HG03521 (cell line): Measurements from ENCODE around the gene RPTOR.
"Not testable (repeated sequence)": the region's sequence is repeated elsewhere in the genome, so short reads cannot be mapped to it uniquely, and the experiment has no call there.

Source experiments
- ATAC-seq: cut with Tn5 transposase; IDR thresholded peaks from one replicate; pipeline ENCODE4 v1.9.1; 2021; ENCODE audit warnings: mild to moderate bottlenecking, moderate library complexity; ENCODE audit not compliant: unreplicated experiment

The RPTOR gene

GRCh38 chr17:80737106-80738019 is 192.7 kb downstream of the RPTOR start:
- ATAC-seq, result no peak

- ATAC-seq, result no peak
Observed at GRCh38 chr17:80738020-80738808, 193.6 kb downstream of the RPTOR start.

- ATAC-seq, result no peak
Observed at GRCh38 chr17:80738987-80739730, 194.5 kb downstream of the RPTOR start.

- ATAC-seq, result no peak
Observed at GRCh38 chr17:80740141-80740540, 195.5 kb downstream of the RPTOR start.

GRCh38 chr17:80742091-80742490 is 197.5 kb downstream of the RPTOR start:
- no peak for ATAC-seq

- ATAC-seq, result no peak
Observed at GRCh38 chr17:80742581-80743180, 198.0 kb downstream of the RPTOR start.

GRCh38 chr17:80743181-80743771 is 198.6 kb downstream of the RPTOR start:
- ATAC-seq, result no peak

- ATAC-seq, result not testable (repeated sequence)
Observed at GRCh38 chr17:80743973-80744372, 199.3 kb downstream of the RPTOR start.

- ATAC-seq, result not testable (repeated sequence)
Observed at GRCh38 chr17:80744725-80745124, 200.1 kb downstream of the RPTOR start.

GRCh38 chr17:80745183-80745582 is 200.5 kb downstream of the RPTOR start:
- ATAC-seq, result no peak

GRCh38 chr17:80746262-80746935 is 201.8 kb downstream of the RPTOR start:
- ATAC-seq, result no peak

- ATAC-seq, result no peak
Observed at GRCh38 chr17:80747469-80747868, 202.8 kb downstream of the RPTOR start.

- ATAC-seq, result no peak
Observed at GRCh38 chr17:80749611-80750010, 205.0 kb downstream of the RPTOR start.

- ATAC-seq, result no peak
Observed at GRCh38 chr17:80750263-80750662, 205.6 kb downstream of the RPTOR start.

- ATAC-seq, result no peak
Observed at GRCh38 chr17:80751070-80751945, 206.7 kb downstream of the RPTOR start.

- ATAC-seq, result no peak
Observed at GRCh38 chr17:80751946-80752581, 207.4 kb downstream of the RPTOR start.

- ATAC-seq, result no peak
Observed at GRCh38 chr17:80753685-80754345, 209.2 kb downstream of the RPTOR start.

- no peak for ATAC-seq
Observed at GRCh38 chr17:80754846-80755245, 210.2 kb downstream of the RPTOR start.
